Ishikawa (cell line): ENCODE data around the gene SMAD2.

Experiments used
- CEBPB ChIP-seq: IDR thresholded peaks from 2 replicates; pipeline ENCODE4 v1.6.1; 2012
- CREB1 ChIP-seq: IDR thresholded peaks from 2 replicates; pipeline ENCODE4 v1.6.1; 2012; ENCODE audit warnings: low read depth
- EGR1 ChIP-seq: IDR thresholded peaks from 2 replicates; pipeline ENCODE4 v1.6.1; 2012
- EP300 ChIP-seq: IDR thresholded peaks from 2 replicates; pipeline ENCODE4 v1.6.1; 2012; ENCODE audit warnings: borderline replicate concordance
- FOXM1 ChIP-seq: IDR thresholded peaks from 2 replicates; pipeline ENCODE4 v1.6.1; 2012; ENCODE audit warnings: low read depth, borderline replicate concordance
- NFIC ChIP-seq: IDR thresholded peaks from 2 replicates; pipeline ENCODE4 v1.6.1; 2012
- RAD21 ChIP-seq: IDR thresholded peaks from 2 replicates; pipeline ENCODE4 v1.6.1; 2012; ENCODE audit warnings: low read depth
- TAF1 ChIP-seq: IDR thresholded peaks from 2 replicates; pipeline ENCODE4 v1.6.1; 2012; ENCODE audit warnings: low read depth, mild to moderate bottlenecking
- TEAD4 ChIP-seq: IDR thresholded peaks from 2 replicates; pipeline ENCODE4 v1.6.1; 2012
- YY1 ChIP-seq: IDR thresholded peaks from 2 replicates; pipeline ENCODE4 v1.6.1; 2012; ENCODE audit warnings: low read depth
- ZBTB7A ChIP-seq: IDR thresholded peaks from 2 replicates; pipeline ENCODE4 v1.6.1; 2012; ENCODE audit warnings: low read depth
- TF ChIP-seq, protein P1 (sequence below): IDR thresholded peaks from 2 replicates; pipeline ENCODE4 v1.6.1; 2012
- TF ChIP-seq, protein P2 (sequence below): IDR thresholded peaks from 2 replicates; pipeline ENCODE4 v1.6.1; 2012
- TF ChIP-seq, protein P3 (sequence below): IDR thresholded peaks from 2 replicates; pipeline ENCODE4 v1.6.1; 2012; ENCODE audit warnings: low read depth, mild to moderate bottlenecking

DNA sequence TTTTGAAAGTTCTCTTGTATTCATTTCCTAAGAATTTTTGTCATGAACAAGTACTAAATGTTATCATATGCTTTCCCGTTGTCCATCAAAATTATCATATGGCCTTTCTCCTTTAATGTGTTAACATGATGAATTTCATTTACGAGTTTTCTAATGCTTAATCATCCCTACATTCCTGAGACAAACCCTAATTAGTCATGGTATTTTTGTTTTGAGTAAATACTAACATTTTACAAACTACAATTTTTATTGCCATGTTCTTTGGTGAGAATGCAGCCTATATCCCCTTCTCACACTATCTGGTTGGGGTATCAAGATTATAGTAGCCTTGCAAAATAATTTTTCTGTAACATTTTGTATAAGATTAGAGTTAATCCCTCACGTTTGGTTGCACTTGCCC lies 14.5 kb downstream of the SMAD2 start:
- TF ChIP-seq, protein P1, sequence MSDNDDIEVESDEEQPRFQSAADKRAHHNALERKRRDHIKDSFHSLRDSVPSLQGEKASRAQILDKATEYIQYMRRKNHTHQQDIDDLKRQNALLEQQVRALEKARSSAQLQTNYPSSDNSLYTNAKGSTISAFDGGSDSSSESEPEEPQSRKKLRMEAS, result no peak
- TF ChIP-seq, protein P2, sequence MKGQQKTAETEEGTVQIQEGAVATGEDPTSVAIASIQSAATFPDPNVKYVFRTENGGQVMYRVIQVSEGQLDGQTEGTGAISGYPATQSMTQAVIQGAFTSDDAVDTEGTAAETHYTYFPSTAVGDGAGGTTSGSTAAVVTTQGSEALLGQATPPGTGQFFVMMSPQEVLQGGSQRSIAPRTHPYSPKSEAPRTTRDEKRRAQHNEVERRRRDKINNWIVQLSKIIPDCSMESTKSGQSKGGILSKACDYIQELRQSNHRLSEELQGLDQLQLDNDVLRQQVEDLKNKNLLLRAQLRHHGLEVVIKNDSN, result no peak
- TF ChIP-seq CEBPB (no peak), ZBTB7A (no peak), EP300 (no peak), FOXM1 (no peak), EGR1 (no peak), RAD21 (no peak), NFIC (no peak), YY1 (no peak), TEAD4 (no peak), CREB1 (no peak), TAF1 (no peak)
- TF ChIP-seq, protein P3, sequence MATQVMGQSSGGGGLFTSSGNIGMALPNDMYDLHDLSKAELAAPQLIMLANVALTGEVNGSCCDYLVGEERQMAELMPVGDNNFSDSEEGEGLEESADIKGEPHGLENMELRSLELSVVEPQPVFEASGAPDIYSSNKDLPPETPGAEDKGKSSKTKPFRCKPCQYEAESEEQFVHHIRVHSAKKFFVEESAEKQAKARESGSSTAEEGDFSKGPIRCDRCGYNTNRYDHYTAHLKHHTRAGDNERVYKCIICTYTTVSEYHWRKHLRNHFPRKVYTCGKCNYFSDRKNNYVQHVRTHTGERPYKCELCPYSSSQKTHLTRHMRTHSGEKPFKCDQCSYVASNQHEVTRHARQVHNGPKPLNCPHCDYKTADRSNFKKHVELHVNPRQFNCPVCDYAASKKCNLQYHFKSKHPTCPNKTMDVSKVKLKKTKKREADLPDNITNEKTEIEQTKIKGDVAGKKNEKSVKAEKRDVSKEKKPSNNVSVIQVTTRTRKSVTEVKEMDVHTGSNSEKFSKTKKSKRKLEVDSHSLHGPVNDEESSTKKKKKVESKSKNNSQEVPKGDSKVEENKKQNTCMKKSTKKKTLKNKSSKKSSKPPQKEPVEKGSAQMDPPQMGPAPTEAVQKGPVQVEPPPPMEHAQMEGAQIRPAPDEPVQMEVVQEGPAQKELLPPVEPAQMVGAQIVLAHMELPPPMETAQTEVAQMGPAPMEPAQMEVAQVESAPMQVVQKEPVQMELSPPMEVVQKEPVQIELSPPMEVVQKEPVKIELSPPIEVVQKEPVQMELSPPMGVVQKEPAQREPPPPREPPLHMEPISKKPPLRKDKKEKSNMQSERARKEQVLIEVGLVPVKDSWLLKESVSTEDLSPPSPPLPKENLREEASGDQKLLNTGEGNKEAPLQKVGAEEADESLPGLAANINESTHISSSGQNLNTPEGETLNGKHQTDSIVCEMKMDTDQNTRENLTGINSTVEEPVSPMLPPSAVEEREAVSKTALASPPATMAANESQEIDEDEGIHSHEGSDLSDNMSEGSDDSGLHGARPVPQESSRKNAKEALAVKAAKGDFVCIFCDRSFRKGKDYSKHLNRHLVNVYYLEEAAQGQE, result no peak
